Measurements from ENCODE around the gene EEF2K. TPM values are rescaled to one million over a fixed set of nuclear protein-coding genes. Genes with fewer than 3 reads are reported as not detected.

EEF2K gene
- total RNA-seq, 4 donors from 2014 or later: 42.8 to 90.8 (median 50.3) TPM

GRCh38 chr16:22206842-22207714 lies 1.0 kb downstream of the EEF2K start:
- DNase-seq (ENCODE audit: low spot score in 2 of 2): peak; percentile 56 to 75
- no peaks in the 10 kb centered on the region for H3K27me3 ChIP-seq
- TF ChIP-seq EP300 (IDR thresholded peaks at IDR 0.05) (peak; percentile 29 to 72), POLR2A (IDR thresholded peaks at IDR 0.05) (no peak)
- TF ChIP-seq, protein P1, sequence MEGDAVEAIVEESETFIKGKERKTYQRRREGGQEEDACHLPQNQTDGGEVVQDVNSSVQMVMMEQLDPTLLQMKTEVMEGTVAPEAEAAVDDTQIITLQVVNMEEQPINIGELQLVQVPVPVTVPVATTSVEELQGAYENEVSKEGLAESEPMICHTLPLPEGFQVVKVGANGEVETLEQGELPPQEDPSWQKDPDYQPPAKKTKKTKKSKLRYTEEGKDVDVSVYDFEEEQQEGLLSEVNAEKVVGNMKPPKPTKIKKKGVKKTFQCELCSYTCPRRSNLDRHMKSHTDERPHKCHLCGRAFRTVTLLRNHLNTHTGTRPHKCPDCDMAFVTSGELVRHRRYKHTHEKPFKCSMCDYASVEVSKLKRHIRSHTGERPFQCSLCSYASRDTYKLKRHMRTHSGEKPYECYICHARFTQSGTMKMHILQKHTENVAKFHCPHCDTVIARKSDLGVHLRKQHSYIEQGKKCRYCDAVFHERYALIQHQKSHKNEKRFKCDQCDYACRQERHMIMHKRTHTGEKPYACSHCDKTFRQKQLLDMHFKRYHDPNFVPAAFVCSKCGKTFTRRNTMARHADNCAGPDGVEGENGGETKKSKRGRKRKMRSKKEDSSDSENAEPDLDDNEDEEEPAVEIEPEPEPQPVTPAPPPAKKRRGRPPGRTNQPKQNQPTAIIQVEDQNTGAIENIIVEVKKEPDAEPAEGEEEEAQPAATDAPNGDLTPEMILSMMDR (IDR thresholded peaks at IDR 0.05): no peak
- peak overlapping the region; percentile 61 to 99 (median 96) for H3K4me3 ChIP-seq
- H3K36me3 ChIP-seq: peaks cover 0 to 17% (median 0%) of the 10 kb centered on the region in 3 donors
- peaks cover 0 to 6% (median 0%) of the 10 kb centered on the region in 4 donors for H3K9me3 ChIP-seq
- peak overlapping the region; percentile 67 to 96 (median 89) for H3K27ac ChIP-seq
- 10 to 12% methylated on average over 29 to 35 of the region's 35 CpGs for WGBS, 2 donors
- H3K4me1 ChIP-seq: peaks cover 0 to 60% (median 31%) of the 10 kb centered on the region in 4 donors

DNA sequence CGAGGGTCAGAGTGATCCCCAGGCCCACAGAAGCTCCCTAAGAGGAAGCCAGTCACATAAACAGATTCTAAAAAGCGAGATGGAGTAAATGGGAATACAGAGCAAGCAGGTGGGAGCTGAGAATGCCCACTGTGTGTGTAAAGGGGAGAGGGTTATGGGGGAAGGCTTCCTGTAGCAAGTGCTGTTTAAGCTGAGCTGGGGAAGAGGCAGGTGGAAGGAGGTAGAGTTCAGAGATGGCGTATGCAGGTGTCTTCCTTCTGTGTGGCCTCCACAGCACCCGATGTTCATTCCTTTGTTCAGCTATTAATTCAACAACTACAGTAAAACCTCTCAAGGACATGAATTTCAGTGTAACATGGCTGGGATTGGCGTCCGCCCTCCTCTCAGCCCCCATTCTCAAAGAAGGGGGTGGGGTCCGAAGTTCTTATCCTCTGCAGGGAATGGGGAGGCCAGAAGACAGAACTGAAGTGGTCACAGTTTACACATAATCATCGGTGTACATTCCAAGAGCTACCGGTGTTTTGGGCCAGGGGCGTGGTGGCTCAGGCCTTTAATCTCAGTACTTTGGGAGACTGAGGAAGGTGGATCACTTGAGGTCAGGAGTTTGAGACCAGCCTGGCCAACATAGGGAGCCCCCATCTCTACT lies 1.8 kb downstream of the EEF2K start:
- H3K27ac ChIP-seq: peak overlapping the region; percentile 67 to 96 (median 89)
- WGBS, 2 donors: 66 to 69% methylated on average over 10 of the region's 10 CpGs
- TF ChIP-seq, protein P1 (IDR thresholded peaks at IDR 0.05): no peak
- TF ChIP-seq EP300 (IDR thresholded peaks at IDR 0.05) (no peak), POLR2A (IDR thresholded peaks at IDR 0.05) (no peak)
- H3K27me3 ChIP-seq: no peaks in the 10 kb centered on the region
- peaks cover 0 to 68% (median 34%) of the 10 kb centered on the region in 4 donors for H3K4me1 ChIP-seq
- no peak for DNase-seq (ENCODE audit: low spot score in 2 of 2)
- peaks cover 0 to 6% (median 0%) of the 10 kb centered on the region in 4 donors for H3K9me3 ChIP-seq
- H3K36me3 ChIP-seq: peaks cover 0 to 23% (median 0%) of the 10 kb centered on the region in 3 donors
- H3K4me3 ChIP-seq: peak overlapping the region in 3 of 4 donors; percentile 95 to 99 (median 97)

DNA sequence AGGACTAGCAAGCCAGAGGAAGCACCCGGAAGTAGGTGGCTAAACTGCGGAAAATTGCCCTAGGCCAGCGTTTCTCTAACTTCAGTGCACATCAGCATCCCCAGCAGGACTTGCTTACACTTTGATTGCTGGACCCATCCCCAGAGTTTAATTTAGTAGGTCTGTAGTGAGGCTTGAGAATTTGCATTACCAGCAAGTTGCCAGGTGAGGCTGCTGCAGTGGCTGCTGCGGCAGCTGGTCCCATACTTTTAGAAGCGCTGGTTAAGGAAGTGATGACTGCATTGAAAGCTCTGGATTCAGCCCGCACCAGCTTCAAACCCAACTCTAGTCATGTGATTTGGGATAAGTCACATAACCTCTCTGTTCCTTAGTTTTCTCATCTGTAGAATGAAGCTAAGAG lies 4.2 kb downstream of the EEF2K start:
- H3K27me3 ChIP-seq: no peaks in the 10 kb centered on the region
- H3K27ac ChIP-seq: peak overlapping the region in 2 of 4 donors; percentile 92 to 96
- H3K4me3 ChIP-seq: no peak overlapping the region
- H3K4me1 ChIP-seq: peaks cover 0 to 83% (median 35%) of the 10 kb centered on the region in 4 donors
- H3K9me3 ChIP-seq: peaks cover 0 to 6% (median 0%) of the 10 kb centered on the region in 4 donors
- H3K36me3 ChIP-seq: peaks cover 0 to 42% (median 0%) of the 10 kb centered on the region in 3 donors
- WGBS, 2 donors: 95% methylated on average over 6 of the region's 6 CpGs
- DNase-seq (ENCODE audit: low spot score in 2 of 2): no peak
- no peak for TF ChIP-seq EP300 (IDR thresholded peaks at IDR 0.05)
- TF ChIP-seq, protein P1 (IDR thresholded peaks at IDR 0.05): no peak
- no peak for TF ChIP-seq POLR2A (IDR thresholded peaks at IDR 0.05)

DNA sequence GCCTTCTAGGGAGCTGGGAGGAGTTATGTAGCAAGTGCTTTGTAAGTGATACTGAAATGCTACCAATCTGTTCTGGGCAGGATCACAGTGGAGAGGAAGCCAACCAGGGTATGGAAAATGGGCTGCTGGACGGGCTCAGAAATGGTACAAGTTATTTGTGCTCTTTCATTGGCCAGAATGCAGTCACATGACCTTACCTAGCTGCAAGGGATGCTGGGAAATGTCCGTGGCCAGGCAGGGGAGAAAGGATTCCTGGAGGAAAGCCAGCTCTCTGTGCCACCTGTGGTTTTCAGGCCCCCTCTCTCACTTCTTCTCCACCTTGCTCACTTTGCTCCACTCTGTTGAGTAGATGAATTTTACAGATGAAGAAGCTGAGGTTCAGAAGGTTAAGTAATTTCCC lies 4.8 kb downstream of the EEF2K start:
- TF ChIP-seq, protein P1 (IDR thresholded peaks at IDR 0.05): no peak
- TF ChIP-seq EP300 (IDR thresholded peaks at IDR 0.05) (no peak), POLR2A (IDR thresholded peaks at IDR 0.05) (no peak)
- peaks cover 0 to 48% (median 0%) of the 10 kb centered on the region in 3 donors for H3K36me3 ChIP-seq
- peaks cover 0 to 6% (median 0%) of the 10 kb centered on the region in 4 donors for H3K9me3 ChIP-seq
- H3K27ac ChIP-seq: peak overlapping the region in 3 of 4 donors; percentile 9 to 96 (median 92)
- H3K4me1 ChIP-seq: peaks cover 0 to 79% (median 35%) of the 10 kb centered on the region in 4 donors
- H3K4me3 ChIP-seq: no peak overlapping the region
- DNase-seq (ENCODE audit: low spot score in 2 of 2): no peak
- no peaks in the 10 kb centered on the region for H3K27me3 ChIP-seq
- 79 to 90% methylated on average over 2 of the region's 2 CpGs for WGBS, 2 donors

Measured in tibial nerve (tissue), 4 donors.